SK-N-SH (cell line): ENCODE measurements around the gene NTMT2. TPM values are rescaled to one million over a fixed set of nuclear protein-coding genes. Genes with fewer than 3 reads are reported as not detected.

Experiments
- CTCF ChIA-PET: fragments of 300-600, 350-600 bp; formaldehyde crosslinking; extraction: SDS; loops from one replicate; lab custom pipeline; 2021; lab: Yijun Ruan, JAX
- POLR2A ChIA-PET: fragments of 350-600 bp; sonication (Branson Sonifier 250); formaldehyde crosslinking; extraction: SDS; loops from one replicate; lab custom pipeline; 2020; ENCODE audit warnings: antibody characterized with exemption, inconsistent platforms; lab: Yijun Ruan, JAX
- DNase-seq: peaks from one replicate; pipeline ENCODE4 v3.0.0; 2012
- H2AFZ ChIP-seq: fragments of 200-600 bp; sonication (generic); 2 replicates; pipeline ENCODE4 v1.8.1; 2016; ENCODE audit warnings: antibody characterized with exemption, mild to moderate bottlenecking, low read depth
- H3F3A ChIP-seq: fragments of 200-600 bp; sonication (generic); replicated peaks from 2 replicates; pipeline ENCODE3; 2016; ENCODE audit warnings: antibody characterized with exemption, mild to moderate bottlenecking; ENCODE audit not compliant: insufficient read depth
- H3K27ac ChIP-seq, 2 experiments: fragments of 200-500 bp in 1 of 2; fragments of 200-600 bp in 1 of 2; sonication (Bioruptor generic) in 1 of 2; sonication (generic), shearing (Covaris generic) in 1 of 2; 2 replicates each; pipeline versions ENCODE4 v1.5.1 to v1.6.1; 2014 to 2016; ENCODE audit warnings: low read depth in 2 of 2, inconsistent platforms in 1 of 2, low read length in 1 of 2, mild to moderate bottlenecking in 1 of 2, mixed read lengths in 1 of 2
- H3K27me3 ChIP-seq: fragments of 200-600 bp; sonication (generic), shearing (Covaris generic); 2 replicates; pipeline ENCODE4 v1.6.1; 2016; ENCODE audit warnings: mixed run types; ENCODE audit not compliant: insufficient read depth
- H3K36me3 ChIP-seq, 2 experiments: fragments of 200-500 bp in 1 of 2; fragments of 200-600 bp in 1 of 2; sonication (Bioruptor generic) in 1 of 2; sonication (generic) in 1 of 2; replicated peaks in 1 of 2; 2 replicates each; pipeline versions ENCODE3 to v1.5.1; 2014 to 2016; ENCODE audit warnings: low read length in 1 of 2, mild to moderate bottlenecking in 1 of 2; ENCODE audit not compliant: insufficient read depth in 2 of 2, control insufficient read depth in 1 of 2
- H3K4me1 ChIP-seq, 2 experiments: fragments of 200-500 bp in 1 of 2; fragments of 200-600 bp in 1 of 2; sonication (Bioruptor generic) in 1 of 2; sonication (generic), shearing (Covaris generic) in 1 of 2; 2 replicates each; pipeline versions ENCODE4 v1.5.1 to v1.6.1; 2014 to 2016; ENCODE audit warnings: low read depth in 1 of 2, low read length in 1 of 2, mixed run types in 1 of 2; ENCODE audit not compliant: insufficient read depth in 2 of 2, control insufficient read depth in 1 of 2
- H3K4me2 ChIP-seq: fragments of 200-600 bp; sonication (generic), shearing (Covaris generic); 2 replicates; pipeline ENCODE4 v1.6.1; 2017; ENCODE audit warnings: mixed run types
- H3K4me3 ChIP-seq, 2 experiments: fragments of 200-500 bp in 1 of 2; fragments of 200-600 bp in 1 of 2; sonication (Bioruptor generic) in 1 of 2; sonication (generic), shearing (Covaris generic) in 1 of 2; 2 replicates each; pipeline versions ENCODE4 v1.5.1 to v1.8.1; 2014 to 2016; ENCODE audit warnings: low read depth in 2 of 2, inconsistent platforms in 1 of 2, low read length in 1 of 2, mild to moderate bottlenecking in 1 of 2, mixed read lengths in 1 of 2, moderate library complexity in 1 of 2
- H3K79me2 ChIP-seq: fragments of 200-600 bp; sonication (generic); 2 replicates; pipeline ENCODE4 v1.8.1; 2017; ENCODE audit warnings: mild to moderate bottlenecking; ENCODE audit not compliant: insufficient read depth
- H3K9ac ChIP-seq: fragments of 200-600 bp; sonication (generic); 2 replicates; pipeline ENCODE4 v1.6.1; 2017; ENCODE audit warnings: mixed run types
- H3K9me2 ChIP-seq: fragments of 200-600 bp; sonication (generic); 2 replicates; pipeline ENCODE4 v1.6.1; 2017; ENCODE audit warnings: mixed run types
- H3K9me3 ChIP-seq: fragments of 200-600 bp; sonication (generic); 2 replicates; pipeline ENCODE4 v1.6.1; 2017; ENCODE audit warnings: mixed run types, mild to moderate bottlenecking, moderate library complexity
- H4K20me1 ChIP-seq: fragments of 200-600 bp; sonication (generic); 2 replicates; pipeline ENCODE4 v1.6.1; 2017; ENCODE audit warnings: mild to moderate bottlenecking, mixed run types; ENCODE audit not compliant: insufficient read depth
- FOSL2 ChIP-seq: IDR thresholded peaks from 2 replicates; pipeline ENCODE4 v1.4.0; 2012; ENCODE audit warnings: low read depth, mild to moderate bottlenecking, moderate library complexity, borderline replicate concordance
- FOXM1 ChIP-seq: IDR thresholded peaks from 2 replicates; pipeline ENCODE4 v1.4.0; 2012; ENCODE audit warnings: low read depth, mild to moderate bottlenecking
- MEF2A ChIP-seq: IDR thresholded peaks from 2 replicates; pipeline ENCODE4 v1.4.0; 2012; ENCODE audit warnings: low read depth, borderline replicate concordance
- RAD21 ChIP-seq: IDR thresholded peaks from 2 replicates; pipeline ENCODE4 v1.6.1; 2012; ENCODE audit warnings: mild to moderate bottlenecking, low read length
- RXRA ChIP-seq: IDR thresholded peaks from 2 replicates; pipeline ENCODE4 v1.4.0; 2012; ENCODE audit warnings: low read depth, mild to moderate bottlenecking, borderline replicate concordance
- SMC3 ChIP-seq: IDR thresholded peaks from 2 replicates; pipeline ENCODE4 v1.6.1; 2012; ENCODE audit warnings: low read depth, low read length, improper control_type of control experiment
- TEAD4 ChIP-seq: IDR thresholded peaks from 2 replicates; pipeline ENCODE4 v1.4.0; 2012; ENCODE audit warnings: mild to moderate bottlenecking, borderline replicate concordance; ENCODE audit not compliant: insufficient read depth
- WGBS: methylation state at CpG from one replicate; pipeline ENCODE4 v1.1.6; 2017; ENCODE audit warnings: low lambda C conversion rate; 5-methylcytosine and 5-hydroxymethylcytosine counted together
- polyA plus RNA-seq, 3 experiments: library from polyadenylated mRNA; depleted of rRNA; stranded (reverse); fragments of >200 nt; gene quantifications; 2 replicates each; pipeline ENCODE4 v1.2.3, GENCODE V29; 2012
- TF ChIP-seq, protein P1 (sequence below): fragments of 200-600 bp; sonication (generic); IDR thresholded peaks from 2 replicates; pipeline ENCODE4 v1.6.1; 2017; ENCODE audit warnings: antibody characterized with exemption, mild to moderate bottlenecking, moderate library complexity
- TF ChIP-seq, protein P2 (sequence below): IDR thresholded peaks from 2 replicates; pipeline ENCODE4 v1.4.0; 2012; ENCODE audit warnings: low read depth
- TF ChIP-seq, protein P3 (sequence below): fragments of 150-350 bp; IDR thresholded peaks from 2 replicates; pipeline ENCODE4 v1.6.1; 2016; ENCODE audit warnings: mild to moderate bottlenecking, low read depth, low read length

Gene NTMT2
- polyA plus RNA-seq (2012; rRNA removed): not detected in 2 replicates
- not detected in 2 replicates for polyA plus RNA-seq (2012; cell fraction: cytosol; rRNA removed)
- polyA plus RNA-seq (2012; cell fraction: nucleus; rRNA removed): not detected in 2 replicates

DNA sequence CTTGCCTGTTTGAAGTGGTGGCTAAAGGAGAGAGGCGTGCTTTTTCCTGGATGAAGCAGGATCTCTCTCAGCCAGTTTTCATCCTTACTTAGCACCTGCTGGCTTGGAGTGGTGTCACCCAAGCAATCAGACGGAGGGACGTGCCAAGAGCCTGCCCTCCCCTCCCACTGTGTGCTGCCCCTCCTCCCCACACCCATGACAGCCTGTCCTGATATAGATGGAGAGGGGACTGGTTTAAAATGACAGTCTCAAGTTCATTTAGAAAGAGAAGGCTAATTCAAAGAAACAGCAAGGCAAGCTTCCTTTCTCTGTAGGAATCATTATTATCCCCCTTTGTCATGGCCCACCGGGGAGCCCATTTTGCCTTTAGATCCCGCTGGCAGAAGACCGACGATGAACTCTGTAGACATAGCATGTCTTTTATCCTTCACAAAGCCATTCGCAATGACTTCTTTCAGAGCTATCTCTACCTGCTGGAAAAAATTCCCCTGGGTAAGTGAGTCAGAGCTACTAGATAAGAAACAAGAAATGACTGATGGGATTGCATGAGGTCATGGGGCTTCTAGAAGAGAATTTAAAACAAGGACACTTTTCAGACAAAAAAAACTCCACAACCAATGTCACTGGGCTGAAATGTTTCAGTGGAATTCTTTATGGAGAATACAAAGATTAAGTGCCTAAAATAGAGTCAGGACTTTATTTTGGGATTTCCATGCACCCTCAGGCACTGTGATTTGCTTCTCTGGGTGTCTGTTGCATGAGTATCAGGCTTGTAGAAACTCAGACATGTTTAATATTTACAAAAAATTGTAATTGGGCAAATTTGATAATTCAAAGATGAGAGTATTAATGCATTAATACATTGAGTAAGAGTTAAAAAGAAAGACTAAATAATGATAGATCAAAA is at the start of gene NTMT2:
Gene NTMT2 (plus strand): TSS at position 190 of the 907 bp plus-strand sequence. CDS start 149 bp downstream, at position 339.
- Histone ChIP-seq H3K9me3 (no peaks in the 10 kb centered on the region), H3K4me3 (no peak within 1 kb of the TSS), H3F3A (no peaks in the 10 kb centered on the region), H3K36me3 (no peaks in the 10 kb centered on the region), H3K9me2 (no peaks in the 10 kb centered on the region), H3K9ac (no peak within 1 kb of the TSS), H3K79me2 (no peaks in the 10 kb centered on the region), H3K27ac (no peak within 1 kb of the TSS), H2AFZ (no peak within 1 kb of the TSS), H3K4me2 (no peak within 1 kb of the TSS), H3K4me1 (no peaks in the 10 kb centered on the region), H4K20me1 (no peaks in the 10 kb centered on the region), H3K27me3 (no peaks in the 10 kb centered on the region)
- no peak for DNase-seq
- ChIA-PET CTCF (interaction anchor here (0.7 kb wide), 1 partner anchor 46 kb away, joined by 3 read pairs; no protein-coding TSS in a partner anchor), POLR2A (no interaction called here)
- 54% methylated on average over 8 of the region's 8 CpGs for WGBS
- TF ChIP-seq RAD21 (no peak), SMC3 (no peak), RXRA (no peak), FOSL2 (no peak)
- TF ChIP-seq, protein P1, sequence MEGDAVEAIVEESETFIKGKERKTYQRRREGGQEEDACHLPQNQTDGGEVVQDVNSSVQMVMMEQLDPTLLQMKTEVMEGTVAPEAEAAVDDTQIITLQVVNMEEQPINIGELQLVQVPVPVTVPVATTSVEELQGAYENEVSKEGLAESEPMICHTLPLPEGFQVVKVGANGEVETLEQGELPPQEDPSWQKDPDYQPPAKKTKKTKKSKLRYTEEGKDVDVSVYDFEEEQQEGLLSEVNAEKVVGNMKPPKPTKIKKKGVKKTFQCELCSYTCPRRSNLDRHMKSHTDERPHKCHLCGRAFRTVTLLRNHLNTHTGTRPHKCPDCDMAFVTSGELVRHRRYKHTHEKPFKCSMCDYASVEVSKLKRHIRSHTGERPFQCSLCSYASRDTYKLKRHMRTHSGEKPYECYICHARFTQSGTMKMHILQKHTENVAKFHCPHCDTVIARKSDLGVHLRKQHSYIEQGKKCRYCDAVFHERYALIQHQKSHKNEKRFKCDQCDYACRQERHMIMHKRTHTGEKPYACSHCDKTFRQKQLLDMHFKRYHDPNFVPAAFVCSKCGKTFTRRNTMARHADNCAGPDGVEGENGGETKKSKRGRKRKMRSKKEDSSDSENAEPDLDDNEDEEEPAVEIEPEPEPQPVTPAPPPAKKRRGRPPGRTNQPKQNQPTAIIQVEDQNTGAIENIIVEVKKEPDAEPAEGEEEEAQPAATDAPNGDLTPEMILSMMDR: no peak
- TF ChIP-seq, protein P2, sequence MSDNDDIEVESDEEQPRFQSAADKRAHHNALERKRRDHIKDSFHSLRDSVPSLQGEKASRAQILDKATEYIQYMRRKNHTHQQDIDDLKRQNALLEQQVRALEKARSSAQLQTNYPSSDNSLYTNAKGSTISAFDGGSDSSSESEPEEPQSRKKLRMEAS: no peak
- TF ChIP-seq, protein P3, sequence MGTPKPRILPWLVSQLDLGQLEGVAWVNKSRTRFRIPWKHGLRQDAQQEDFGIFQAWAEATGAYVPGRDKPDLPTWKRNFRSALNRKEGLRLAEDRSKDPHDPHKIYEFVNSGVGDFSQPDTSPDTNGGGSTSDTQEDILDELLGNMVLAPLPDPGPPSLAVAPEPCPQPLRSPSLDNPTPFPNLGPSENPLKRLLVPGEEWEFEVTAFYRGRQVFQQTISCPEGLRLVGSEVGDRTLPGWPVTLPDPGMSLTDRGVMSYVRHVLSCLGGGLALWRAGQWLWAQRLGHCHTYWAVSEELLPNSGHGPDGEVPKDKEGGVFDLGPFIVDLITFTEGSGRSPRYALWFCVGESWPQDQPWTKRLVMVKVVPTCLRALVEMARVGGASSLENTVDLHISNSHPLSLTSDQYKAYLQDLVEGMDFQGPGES: no peak

DNA sequence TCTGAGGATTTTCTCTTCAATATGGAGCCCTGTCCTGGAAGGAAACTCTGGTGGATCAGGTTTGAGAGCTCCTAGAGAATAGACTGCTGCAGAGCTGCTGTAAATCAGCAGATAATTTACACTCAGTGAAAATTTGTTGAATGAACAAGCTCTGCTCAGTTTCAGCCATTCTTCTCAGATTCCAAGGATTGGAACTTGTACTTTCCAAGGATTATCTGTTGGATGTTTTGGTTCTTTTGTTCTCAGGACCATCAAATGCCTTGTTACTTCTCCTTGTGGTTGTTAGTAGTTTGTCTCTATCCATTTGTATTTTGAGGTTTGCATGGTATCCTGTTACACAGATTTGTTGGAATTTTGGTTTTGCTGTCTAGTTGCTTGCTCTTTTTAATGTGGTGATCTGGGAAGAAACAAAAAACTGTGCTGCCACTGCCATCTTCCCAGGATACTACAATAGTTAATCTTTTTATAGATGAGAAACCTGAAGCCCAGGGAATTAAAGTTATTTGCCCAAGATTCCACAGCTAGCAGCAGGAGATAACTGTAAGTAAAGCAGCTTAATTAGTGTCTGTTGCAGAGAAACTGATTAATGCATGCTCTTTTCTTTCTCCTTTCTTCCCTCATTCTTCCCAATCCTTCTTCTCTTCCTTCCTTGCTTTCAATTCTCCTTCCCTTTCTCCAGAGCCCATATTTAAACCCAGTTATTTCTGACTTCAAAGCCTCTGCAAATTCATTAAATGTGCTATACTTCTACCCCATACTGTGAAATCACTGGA is 49.6 kb upstream of the NTMT2 start:
- POLR2A ChIA-PET: no interaction called here
- no peak overlapping the region for H3K9ac ChIP-seq
- H3K79me2 ChIP-seq: no peaks in the 10 kb centered on the region
- peaks cover 6 to 7% of the 10 kb centered on the region in 2 experiments; a peak in 3 of 4 replicates for H3K4me1 ChIP-seq
- DNase-seq: no peak
- no peak overlapping the region for H3K4me2 ChIP-seq
- no peaks in the 10 kb centered on the region for H3K27me3 ChIP-seq
- H3K27ac ChIP-seq: no peak overlapping the region; a peak in 1 of 4 replicates
- TF ChIP-seq FOSL2: no peak
- TF ChIP-seq MEF2A: no peak
- no peak for TF ChIP-seq TEAD4
- TF ChIP-seq, protein P3: no peak
- no peak for TF ChIP-seq FOXM1
- no peak overlapping the region for H3K4me3 ChIP-seq
- H2AFZ ChIP-seq: no peak overlapping the region
- H3K36me3 ChIP-seq: no peaks in the 10 kb centered on the region
- CTCF ChIA-PET: no interaction called here
- H3K9me2 ChIP-seq: no peaks in the 10 kb centered on the region
- H4K20me1 ChIP-seq: no peaks in the 10 kb centered on the region
- no peaks in the 10 kb centered on the region for H3K9me3 ChIP-seq
- no peaks in the 10 kb centered on the region for H3F3A ChIP-seq
